PC-9 (cell line): ENCODE data around the gene STK40.

Experiments
- CTCF ChIP-seq: fragments of 200-600 bp; sonication (generic); conservative IDR thresholded peaks from 2 replicates; pipeline ENCODE4 v1.6.1; 2017; ENCODE audit warnings: mixed run types, antibody characterized with exemption, mild to moderate bottlenecking, moderate library complexity
- EZH2 ChIP-seq: fragments of 200-600 bp; sonication (generic); IDR thresholded peaks from 2 replicates; pipeline ENCODE4 v1.8.0; 2017; ENCODE audit warnings: antibody characterized with exemption, low read depth

- TF ChIP-seq CTCF (no peak), EZH2 (no peak)
Observed at GRCh38 chr1:36349839-36350238, 35.9 kb downstream of the STK40 start.
